Astrocyte (in vitro differentiated cells and primary cell): ENCODE data around the gene MT1G.
"Not testable (repeated sequence)": the region's sequence is repeated elsewhere in the genome, so short reads cannot be mapped to it uniquely, and the experiment has no call there.

Experiments used
- EZH2 ChIP-seq: IDR thresholded peaks from 2 replicates; pipeline ENCODE4 v1.6.1; 2012; ENCODE audit warnings: mild to moderate bottlenecking, low read length, inconsistent platforms; ENCODE audit not compliant: insufficient read depth
- TF ChIP-seq, protein P1 (sequence below): IDR thresholded peaks from 2 replicates; pipeline ENCODE4 v1.5.1; 2011; ENCODE audit warnings: low read depth, mild to moderate bottlenecking, inconsistent platforms, low read length, moderate library complexity; ENCODE audit not compliant: insufficient read depth

DNA sequence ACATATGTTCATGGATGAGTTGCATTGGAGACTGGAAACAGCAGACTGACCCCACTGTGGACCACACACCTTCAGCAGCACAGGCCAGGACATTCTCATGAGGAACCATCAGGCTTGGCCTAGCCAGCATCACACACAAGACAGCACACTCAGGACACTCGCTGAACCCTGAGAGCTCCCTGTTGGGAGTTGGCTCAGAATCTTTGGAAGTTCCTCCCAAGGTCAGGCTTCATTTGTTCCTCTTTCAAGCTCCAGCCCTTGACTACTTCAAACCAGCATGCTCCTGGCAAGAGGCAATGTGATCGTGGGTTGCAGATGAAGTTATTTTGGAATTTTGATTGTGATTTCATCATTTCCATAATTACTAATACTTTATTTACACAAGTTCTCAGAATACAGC is 3.8 kb upstream of the MT1G start:
- TF ChIP-seq, protein P1, sequence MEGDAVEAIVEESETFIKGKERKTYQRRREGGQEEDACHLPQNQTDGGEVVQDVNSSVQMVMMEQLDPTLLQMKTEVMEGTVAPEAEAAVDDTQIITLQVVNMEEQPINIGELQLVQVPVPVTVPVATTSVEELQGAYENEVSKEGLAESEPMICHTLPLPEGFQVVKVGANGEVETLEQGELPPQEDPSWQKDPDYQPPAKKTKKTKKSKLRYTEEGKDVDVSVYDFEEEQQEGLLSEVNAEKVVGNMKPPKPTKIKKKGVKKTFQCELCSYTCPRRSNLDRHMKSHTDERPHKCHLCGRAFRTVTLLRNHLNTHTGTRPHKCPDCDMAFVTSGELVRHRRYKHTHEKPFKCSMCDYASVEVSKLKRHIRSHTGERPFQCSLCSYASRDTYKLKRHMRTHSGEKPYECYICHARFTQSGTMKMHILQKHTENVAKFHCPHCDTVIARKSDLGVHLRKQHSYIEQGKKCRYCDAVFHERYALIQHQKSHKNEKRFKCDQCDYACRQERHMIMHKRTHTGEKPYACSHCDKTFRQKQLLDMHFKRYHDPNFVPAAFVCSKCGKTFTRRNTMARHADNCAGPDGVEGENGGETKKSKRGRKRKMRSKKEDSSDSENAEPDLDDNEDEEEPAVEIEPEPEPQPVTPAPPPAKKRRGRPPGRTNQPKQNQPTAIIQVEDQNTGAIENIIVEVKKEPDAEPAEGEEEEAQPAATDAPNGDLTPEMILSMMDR: not testable (repeated sequence)
- not testable (repeated sequence) for TF ChIP-seq EZH2
